Measurements from ENCODE around the gene NEUROG2. TPM values are rescaled to one million over a fixed set of nuclear protein-coding genes. Genes with fewer than 3 reads are reported as not detected.

The NEUROG2 gene
- total RNA-seq, 1 experiment from 2014 or later = not detected

- peak overlapping the region; percentile 70 for H3K4me3 Mint-ChIP-seq (ENCODE audit: low read depth, unreplicated experiment)
- no peaks in the 10 kb centered on the region for H3K4me1 Mint-ChIP-seq (ENCODE audit: low read depth, unreplicated experiment)
- intact Hi-C loops (cut with micrococcal nuclease; ENCODE audit: unreplicated experiment) = no loop called here
- H3K27me3 Mint-ChIP-seq (ENCODE audit: unreplicated experiment) = peaks cover 55% of the 10 kb centered on the region
- H3K36me3 Mint-ChIP-seq (ENCODE audit: insufficient read depth, unreplicated experiment) = no peaks in the 10 kb centered on the region
- no TSS peak for BruUV-seq (replicated peaks)
- peak; percentile 39 for DNase-seq
- no peak for TF ChIP-seq CTCF (IDR thresholded peaks at IDR 0.05; ENCODE audit: unreplicated experiment)
- no peak overlapping the region for H3K27ac Mint-ChIP-seq (ENCODE audit: unreplicated experiment)
- H3K9me3 Mint-ChIP-seq (ENCODE audit: low read depth, unreplicated experiment) = no peaks in the 10 kb centered on the region
- CTCF ChIA-PET = no interaction called here
These were observed 6.5 kb downstream of the NEUROG2 start for GRCh38 chr4:112509243-112510141.

- Mint-ChIP-seq H3K4me1 (ENCODE audit: low read depth, unreplicated experiment) (no peaks in the 10 kb centered on the region), H3K27me3 (ENCODE audit: unreplicated experiment) (peaks cover 43% of the 10 kb centered on the region), H3K27ac (ENCODE audit: unreplicated experiment) (no peak overlapping the region), H3K36me3 (ENCODE audit: insufficient read depth, unreplicated experiment) (no peaks in the 10 kb centered on the region), H3K9me3 (ENCODE audit: low read depth, unreplicated experiment) (no peaks in the 10 kb centered on the region), H3K4me3 (ENCODE audit: low read depth, unreplicated experiment) (no peak overlapping the region)
- intact Hi-C loops (cut with micrococcal nuclease; ENCODE audit: unreplicated experiment) = no loop called here
- CTCF ChIA-PET = interaction anchor here (0.6 kb wide), 1 partner anchor 15 kb away, joined by 5 read pairs; no protein-coding TSS in a partner anchor
- TF ChIP-seq CTCF (IDR thresholded peaks at IDR 0.05; ENCODE audit: unreplicated experiment) = no peak
- DNase-seq = no peak
- BruUV-seq (replicated peaks) = no TSS peak
These were observed 7.6 kb downstream of the NEUROG2 start for GRCh38 chr4:112508356-112508755.

GRCh38 chr4:112504807-112505206 lies 11.2 kb downstream of the NEUROG2 start:
- DNase-seq = no peak
- Mint-ChIP-seq H3K36me3 (ENCODE audit: insufficient read depth, unreplicated experiment) (no peaks in the 10 kb centered on the region), H3K27me3 (ENCODE audit: unreplicated experiment) (peaks cover 18% of the 10 kb centered on the region), H3K9me3 (ENCODE audit: low read depth, unreplicated experiment) (no peaks in the 10 kb centered on the region), H3K4me3 (ENCODE audit: low read depth, unreplicated experiment) (no peak overlapping the region), H3K4me1 (ENCODE audit: low read depth, unreplicated experiment) (no peaks in the 10 kb centered on the region), H3K27ac (ENCODE audit: unreplicated experiment) (no peak overlapping the region)
- BruUV-seq (replicated peaks) = no TSS peak
- intact Hi-C loops (cut with micrococcal nuclease; ENCODE audit: unreplicated experiment) = no loop called here
- no peak for TF ChIP-seq CTCF (IDR thresholded peaks at IDR 0.05; ENCODE audit: unreplicated experiment)
- CTCF ChIA-PET = no interaction called here

GRCh38 chr4:112502871-112503270 lies 13.1 kb downstream of the NEUROG2 start:
- BruUV-seq (replicated peaks) = no TSS peak
- CTCF ChIA-PET = no interaction called here
- DNase-seq = no peak
- H3K27ac Mint-ChIP-seq (ENCODE audit: unreplicated experiment) = no peak overlapping the region
- no peaks in the 10 kb centered on the region for H3K27me3 Mint-ChIP-seq (ENCODE audit: unreplicated experiment)
- intact Hi-C loops (cut with micrococcal nuclease; ENCODE audit: unreplicated experiment) = no loop called here
- no peak for TF ChIP-seq CTCF (IDR thresholded peaks at IDR 0.05; ENCODE audit: unreplicated experiment)
- H3K9me3 Mint-ChIP-seq (ENCODE audit: low read depth, unreplicated experiment) = no peaks in the 10 kb centered on the region
- no peak overlapping the region for H3K4me3 Mint-ChIP-seq (ENCODE audit: low read depth, unreplicated experiment)
- no peaks in the 10 kb centered on the region for H3K4me1 Mint-ChIP-seq (ENCODE audit: low read depth, unreplicated experiment)
- H3K36me3 Mint-ChIP-seq (ENCODE audit: insufficient read depth, unreplicated experiment) = no peaks in the 10 kb centered on the region
